CD4-positive, alpha-beta T cell treated with Interleukin-15 for 1 hour (primary cell): ENCODE data around the gene B3GAT1.

Experiments used
- DNase-seq: peaks from one replicate; pipeline ENCODE4 v3.0.0-alpha.2; 2020

B3GAT1 gene

GRCh38 chr11:134331354-134332188, 80.5 kb downstream of the B3GAT1 start, which contains the start of gene GLB1L2:
Gene GLB1L2, plus strand, starts transcription at chr11:134331988. Its CDS starts 74 bp downstream, at chr11:134332062.
- peak; percentile 85 for DNase-seq

DNA sequence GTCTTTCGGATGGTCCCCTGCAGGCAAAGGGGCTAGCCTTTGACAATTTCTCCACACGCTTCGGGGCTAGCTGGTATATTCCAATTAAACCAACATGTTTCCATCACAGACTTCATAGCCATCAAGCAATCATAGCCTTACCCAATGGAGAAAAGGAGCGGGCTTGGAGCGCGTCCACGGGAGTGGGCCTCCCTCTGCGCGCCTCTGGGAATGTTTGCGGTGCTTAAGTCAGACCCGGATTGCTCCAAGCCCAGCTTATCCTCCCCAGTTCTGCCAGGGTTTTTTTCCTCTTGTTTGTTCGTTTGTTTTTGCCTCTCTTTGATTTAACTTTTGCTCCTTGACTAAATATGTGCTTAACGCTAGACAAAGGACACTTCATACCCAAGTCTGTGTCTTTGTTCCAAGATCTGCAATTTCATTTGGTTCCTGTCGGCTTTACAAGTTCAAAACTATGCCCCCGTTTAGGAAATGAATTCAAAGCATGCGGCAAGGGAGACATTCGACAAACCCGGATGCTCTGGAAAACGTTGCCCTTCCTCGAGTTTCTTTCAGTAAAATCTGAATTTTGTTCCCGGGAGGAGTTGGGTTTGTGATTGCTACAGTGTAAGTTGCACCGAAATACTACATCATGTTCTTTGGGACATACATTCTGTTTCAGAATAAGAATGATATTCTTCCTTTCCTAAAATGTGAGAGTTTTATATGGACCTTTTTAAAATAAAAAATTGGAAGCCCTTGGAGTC, 81.3 kb downstream of the B3GAT1 start:
- DNase-seq = no peak
